Ishikawa (cell line): ENCODE results near the gene TNRC6A.

ENCODE experiments used
- CREB1 ChIP-seq: IDR thresholded peaks from 2 replicates; pipeline ENCODE4 v1.6.1; 2012; ENCODE audit warnings: low read depth
- EP300 ChIP-seq: IDR thresholded peaks from 2 replicates; pipeline ENCODE4 v1.6.1; 2012; ENCODE audit warnings: borderline replicate concordance
- TAF1 ChIP-seq: IDR thresholded peaks from 2 replicates; pipeline ENCODE4 v1.6.1; 2012; ENCODE audit warnings: low read depth, mild to moderate bottlenecking
- TCF12 ChIP-seq: IDR thresholded peaks from 2 replicates; pipeline ENCODE4 v1.6.1; 2012; ENCODE audit warnings: low read depth
- YY1 ChIP-seq: IDR thresholded peaks from 2 replicates; pipeline ENCODE4 v1.6.1; 2012; ENCODE audit warnings: low read depth
- ZBTB7A ChIP-seq: IDR thresholded peaks from 2 replicates; pipeline ENCODE4 v1.6.1; 2012; ENCODE audit warnings: low read depth
- TF ChIP-seq, protein P1 (sequence below): IDR thresholded peaks from 2 replicates; pipeline ENCODE4 v1.6.1; 2012
- TF ChIP-seq, protein P2 (sequence below): IDR thresholded peaks from 2 replicates; pipeline ENCODE4 v1.6.1; 2012; ENCODE audit warnings: low read depth, mild to moderate bottlenecking
- TF ChIP-seq, protein P3 (sequence below): IDR thresholded peaks from 2 replicates; pipeline ENCODE4 v1.6.1; 2012

DNA sequence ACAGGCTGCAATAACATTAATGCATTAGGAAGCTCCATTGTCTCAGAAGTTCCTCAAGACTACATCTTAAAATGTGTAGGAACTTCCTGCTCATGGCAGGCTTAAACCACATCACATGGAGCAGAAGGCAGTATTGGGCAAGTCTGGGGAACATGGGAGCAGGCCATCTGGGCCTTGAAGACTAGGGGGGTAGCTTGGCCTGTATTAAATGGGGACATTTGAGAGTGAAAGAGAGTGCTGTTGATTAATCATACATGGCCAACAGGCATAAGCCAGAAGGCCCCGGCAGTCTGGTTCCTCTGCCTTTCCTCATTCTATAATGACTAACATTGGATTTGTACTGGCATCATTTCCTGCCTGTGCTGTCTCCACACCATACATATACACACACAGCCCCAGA is 91.1 kb downstream of the TNRC6A start:
- TF ChIP-seq TCF12 (no peak), TAF1 (no peak), EP300 (no peak), YY1 (no peak), ZBTB7A (no peak), CREB1 (no peak)
- TF ChIP-seq, protein P1, sequence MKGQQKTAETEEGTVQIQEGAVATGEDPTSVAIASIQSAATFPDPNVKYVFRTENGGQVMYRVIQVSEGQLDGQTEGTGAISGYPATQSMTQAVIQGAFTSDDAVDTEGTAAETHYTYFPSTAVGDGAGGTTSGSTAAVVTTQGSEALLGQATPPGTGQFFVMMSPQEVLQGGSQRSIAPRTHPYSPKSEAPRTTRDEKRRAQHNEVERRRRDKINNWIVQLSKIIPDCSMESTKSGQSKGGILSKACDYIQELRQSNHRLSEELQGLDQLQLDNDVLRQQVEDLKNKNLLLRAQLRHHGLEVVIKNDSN: no peak
- TF ChIP-seq, protein P2, sequence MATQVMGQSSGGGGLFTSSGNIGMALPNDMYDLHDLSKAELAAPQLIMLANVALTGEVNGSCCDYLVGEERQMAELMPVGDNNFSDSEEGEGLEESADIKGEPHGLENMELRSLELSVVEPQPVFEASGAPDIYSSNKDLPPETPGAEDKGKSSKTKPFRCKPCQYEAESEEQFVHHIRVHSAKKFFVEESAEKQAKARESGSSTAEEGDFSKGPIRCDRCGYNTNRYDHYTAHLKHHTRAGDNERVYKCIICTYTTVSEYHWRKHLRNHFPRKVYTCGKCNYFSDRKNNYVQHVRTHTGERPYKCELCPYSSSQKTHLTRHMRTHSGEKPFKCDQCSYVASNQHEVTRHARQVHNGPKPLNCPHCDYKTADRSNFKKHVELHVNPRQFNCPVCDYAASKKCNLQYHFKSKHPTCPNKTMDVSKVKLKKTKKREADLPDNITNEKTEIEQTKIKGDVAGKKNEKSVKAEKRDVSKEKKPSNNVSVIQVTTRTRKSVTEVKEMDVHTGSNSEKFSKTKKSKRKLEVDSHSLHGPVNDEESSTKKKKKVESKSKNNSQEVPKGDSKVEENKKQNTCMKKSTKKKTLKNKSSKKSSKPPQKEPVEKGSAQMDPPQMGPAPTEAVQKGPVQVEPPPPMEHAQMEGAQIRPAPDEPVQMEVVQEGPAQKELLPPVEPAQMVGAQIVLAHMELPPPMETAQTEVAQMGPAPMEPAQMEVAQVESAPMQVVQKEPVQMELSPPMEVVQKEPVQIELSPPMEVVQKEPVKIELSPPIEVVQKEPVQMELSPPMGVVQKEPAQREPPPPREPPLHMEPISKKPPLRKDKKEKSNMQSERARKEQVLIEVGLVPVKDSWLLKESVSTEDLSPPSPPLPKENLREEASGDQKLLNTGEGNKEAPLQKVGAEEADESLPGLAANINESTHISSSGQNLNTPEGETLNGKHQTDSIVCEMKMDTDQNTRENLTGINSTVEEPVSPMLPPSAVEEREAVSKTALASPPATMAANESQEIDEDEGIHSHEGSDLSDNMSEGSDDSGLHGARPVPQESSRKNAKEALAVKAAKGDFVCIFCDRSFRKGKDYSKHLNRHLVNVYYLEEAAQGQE: no peak
- TF ChIP-seq, protein P3, sequence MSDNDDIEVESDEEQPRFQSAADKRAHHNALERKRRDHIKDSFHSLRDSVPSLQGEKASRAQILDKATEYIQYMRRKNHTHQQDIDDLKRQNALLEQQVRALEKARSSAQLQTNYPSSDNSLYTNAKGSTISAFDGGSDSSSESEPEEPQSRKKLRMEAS: no peak
